H1 (cell line): ENCODE measurements around the gene KCNJ5. TPM values are rescaled to one million over a fixed set of nuclear protein-coding genes. Genes with fewer than 3 reads are reported as not detected.

ENCODE experiments used
- BCL11A ChIP-seq, 2 experiments: IDR thresholded peaks; one replicate each; pipeline ENCODE4 v1.6.1; 2011; ENCODE audit warnings: low read depth in 2 of 2, low read length in 2 of 2, mild to moderate bottlenecking in 2 of 2
- CBX8 ChIP-seq: fragments of 300-800, 300-1000 bp; sonication (generic); IDR thresholded peaks from 2 replicates; pipeline ENCODE4 v1.7.1; 2016; ENCODE audit warnings: low read depth, low read length, borderline replicate concordance
- CHD1 ChIP-seq: IDR thresholded peaks from 2 replicates; pipeline ENCODE4 v1.6.1; 2012; ENCODE audit warnings: low read depth, low read length, improper control_type of control experiment
- CHD7 ChIP-seq: fragments of 300-600 bp; sonication (generic); IDR thresholded peaks from 2 replicates; pipeline ENCODE4 v1.7.1; 2012; ENCODE audit warnings: low read length, moderate library complexity, mild to moderate bottlenecking, inconsistent platforms; ENCODE audit not compliant: insufficient replicate concordance
- EGR1 ChIP-seq: IDR thresholded peaks from 2 replicates; pipeline ENCODE4 v1.6.1; 2011; ENCODE audit warnings: low read depth, low read length, borderline replicate concordance
- KDM4A ChIP-seq: IDR thresholded peaks from one replicate; pipeline ENCODE4 v1.7.1; 2012; ENCODE audit warnings: low read depth, mild to moderate bottlenecking, moderate library complexity, low read length, inconsistent platforms; ENCODE audit not compliant: severe bottlenecking
- POLR2AphosphoS5 ChIP-seq: IDR thresholded peaks from 2 replicates; pipeline ENCODE4 v1.6.1; 2011; ENCODE audit warnings: low read depth, low read length
- RXRA ChIP-seq: IDR thresholded peaks from 2 replicates; pipeline ENCODE4 v1.6.1; 2011; ENCODE audit warnings: low read depth, mild to moderate bottlenecking, low read length, moderate library complexity; ENCODE audit not compliant: insufficient read depth
- SP2 ChIP-seq: IDR thresholded peaks from 2 replicates; pipeline ENCODE4 v1.6.1; 2012; ENCODE audit warnings: mild to moderate bottlenecking, low read length, inconsistent platforms
- TEAD4 ChIP-seq: IDR thresholded peaks from 2 replicates; pipeline ENCODE4 v1.6.1; 2012; ENCODE audit warnings: low read depth, low read length, inconsistent platforms, mixed read lengths
- YY1 ChIP-seq: IDR thresholded peaks from 2 replicates; pipeline ENCODE4 v1.6.1; 2011; ENCODE audit warnings: low read depth, mild to moderate bottlenecking, low read length
- ZNF274 ChIP-seq: IDR thresholded peaks from 2 replicates; pipeline ENCODE4 v1.7.0; 2012; ENCODE audit warnings: low read length, borderline replicate concordance; ENCODE audit errors: extremely low read depth
- polyA plus RNA-seq, 7 experiments: library from polyadenylated mRNA; depleted of rRNA in 3 of 7; stranded (reverse) in 5 of 7; unstranded in 2 of 7; fragments of >200 nt in 5 of 7; fragments of 200-250 nt in 2 of 7; gene quantifications; 1 replicate in 5 of 7; 2 replicates in 1 of 7; 4 replicates in 1 of 7; pipeline versions ENCODE4 v1.2.1 to v1.2.3, GENCODE V29; 2011 to 2013; ENCODE audit warnings: missing spikeins in 2 of 7, mixed read lengths in 2 of 7
- total RNA-seq: library from RNA; stranded (reverse); fragmentation: NEBNext Ultra II Directional; extraction: Animal tissue kit (Norgen Biotek cat#: 25700); gene quantifications from 2 replicates; pipeline ENCODE4 v1.2.1, GENCODE V29; 2021

KCNJ5 gene
- total and polyA plus RNA-seq, 2 of the 8 experiments (the other 6 are each of a cell fraction or from before 2014, with no cell fraction given): 0.05 TPM; not detected in 1

- TF ChIP-seq CHD7 (no peak), POLR2AphosphoS5 (no peak), TEAD4 (no peak; the same call in 1 of the 2 replicates), KDM4A (no peak), BCL11A (IDR thresholded peaks at IDR 0.05; ENCODE audit: low read depth in 2 of 2, low read length in 2 of 2) (no peak), YY1 (0 out of 2 replicates have a peak, but pooled peaks have one; percentile 35), ZNF274 (no peak), SP2 (no peak), EGR1 (no peak), RXRA (no peak), CBX8 (no peak), CHD1 (no peak)
Measured at GRCh38 chr11:128848815-128849455, 42.2 kb upstream of the KCNJ5 start (continued).
